Endothelial cell of umbilical vein (primary cell): ENCODE results near the gene AGPS. TPM values are rescaled to one million over a fixed set of nuclear protein-coding genes. Genes with fewer than 3 reads are reported as not detected.
"Not testable (repeated sequence)": the region's sequence is repeated elsewhere in the genome, so short reads cannot be mapped to it uniquely, and the experiment has no call there.

Source experiments
- BruUV-seq: library from RNA; stranded (reverse); fragments of 400-500 nt; replicated peaks from 2 replicates; lab custom pipeline; 2021; lab: Mats Ljungman, UMichigan
- CTCF ChIA-PET: fragments of 300-600, 350-600 bp; sonication (Branson Sonifier 250); formaldehyde crosslinking; loops from one replicate; lab custom pipeline; 2021; ENCODE audit warnings: antibody characterized with exemption, inconsistent platforms; lab: Charles Lee
- POLR2A ChIA-PET: fragments of 300-600, 350-600 bp; sonication (Branson Sonifier 250); formaldehyde crosslinking; loops from one replicate; lab custom pipeline; 2021; ENCODE audit warnings: antibody characterized with exemption, inconsistent platforms; lab: Charles Lee
- DNase-seq: peaks from one replicate; pipeline ENCODE4 v3.0.0-alpha.2; 2011; ENCODE audit warnings: low read depth, low spot score
- FAIRE-seq: peaks from 2 replicates; lab custom pipeline; 2011; peaks lifted over from hg19 to GRCh38; lab: Jason Lieb, UNC
- H2AFZ ChIP-seq: 2 replicates; pipeline ENCODE4 v1.6.0; 2012; ENCODE audit warnings: low read depth, low read length, control low read depth, inconsistent platforms
- H3K27ac ChIP-seq: 2 replicates; pipeline ENCODE4 v1.5.1; 2011; ENCODE audit warnings: low read depth, mild to moderate bottlenecking, control low read depth, low read length, moderate library complexity; ENCODE audit not compliant: insufficient read depth
- H3K27me3 ChIP-seq, 2 experiments: 2 replicates each; pipeline versions ENCODE4 v1.6.0 to v1.6.1; 2011; ENCODE audit warnings: low read length in 2 of 2, mixed read lengths in 1 of 2; ENCODE audit not compliant: control insufficient read depth in 2 of 2, insufficient read depth in 2 of 2
- H3K36me3 ChIP-seq, 2 experiments: 2 replicates in 1 of 2; 3 replicates in 1 of 2; pipeline ENCODE4 v1.5.1; 2011; ENCODE audit warnings: low read length in 2 of 2, mild to moderate bottlenecking in 1 of 2, moderate library complexity in 1 of 2; ENCODE audit not compliant: control insufficient read depth in 2 of 2, insufficient read depth in 2 of 2; ENCODE audit errors: extremely low read depth in 1 of 2
- H3K4me1 ChIP-seq: 3 replicates; pipeline ENCODE4 v1.5.1; 2011; ENCODE audit warnings: mild to moderate bottlenecking, low read length; ENCODE audit not compliant: control insufficient read depth, insufficient read depth; ENCODE audit errors: extremely low read depth
- H3K4me2 ChIP-seq: 2 replicates; pipeline ENCODE4 v1.6.1; 2011; ENCODE audit warnings: low read length, control low read depth, mixed read lengths; ENCODE audit not compliant: insufficient read depth
- H3K4me3 ChIP-seq, 3 experiments: fragments of 200-600 bp in 1 of 3; sonication (generic), shearing (Covaris generic) in 1 of 3; replicated peaks in 1 of 3; 2 replicates each; pipeline ENCODE4 v1.5.1; 2011 to 2016; ENCODE audit warnings: control low read depth in 3 of 3, low read length in 3 of 3, mild to moderate bottlenecking in 2 of 3, inconsistent platforms in 1 of 3, low read depth in 1 of 3, moderate library complexity in 1 of 3; ENCODE audit not compliant: insufficient read depth in 1 of 3
- H3K79me2 ChIP-seq: 2 replicates; pipeline ENCODE4 v1.6.0; 2012; ENCODE audit warnings: low read length, inconsistent platforms; ENCODE audit not compliant: control insufficient read depth, insufficient read depth
- H3K9ac ChIP-seq: replicated peaks from 2 replicates; pipeline ENCODE3; 2011; ENCODE audit warnings: low read length, control low read depth; ENCODE audit not compliant: insufficient read depth; ENCODE audit errors: extremely low read depth
- H3K9me1 ChIP-seq: replicated peaks from 3 replicates; pipeline ENCODE4 v1.6.0; 2011; ENCODE audit warnings: mild to moderate bottlenecking, low read length; ENCODE audit not compliant: control insufficient read depth, insufficient read depth; ENCODE audit errors: extremely low read depth
- H3K9me3 ChIP-seq: replicated peaks from 2 replicates; pipeline ENCODE4 v1.5.1; 2012; ENCODE audit warnings: low read length, inconsistent platforms; ENCODE audit not compliant: control insufficient read depth, insufficient read depth
- H4K20me1 ChIP-seq: replicated peaks from 2 replicates; pipeline ENCODE3; 2011; ENCODE audit warnings: mild to moderate bottlenecking, low read length; ENCODE audit not compliant: control insufficient read depth, insufficient read depth; ENCODE audit errors: extremely low read depth
- CTCF ChIP-seq, 2 donors: IDR thresholded peaks; 1 replicate in 1 of 2; 2 replicates in 1 of 2; pipeline ENCODE4 v1.5.1; 2011; ENCODE audit warnings: low read length in 2 of 2, mild to moderate bottlenecking in 2 of 2, moderate library complexity in 2 of 2, control low read depth in 1 of 2, inconsistent platforms in 1 of 2, low read depth in 1 of 2; ENCODE audit not compliant: insufficient read depth in 1 of 2; ENCODE audit errors: extremely low read depth in 1 of 2
- EZH2 ChIP-seq: IDR thresholded peaks from 2 replicates; pipeline ENCODE4 v1.6.1; 2012; ENCODE audit warnings: borderline replicate concordance, low read depth, mild to moderate bottlenecking, moderate library complexity, low read length, inconsistent platforms; ENCODE audit not compliant: severe bottlenecking
- FOS ChIP-seq: IDR thresholded peaks from 2 replicates; pipeline ENCODE4 v1.6.1; 2011; ENCODE audit warnings: mild to moderate bottlenecking, low read length, moderate library complexity, borderline replicate concordance; ENCODE audit not compliant: insufficient read depth
- GATA2 ChIP-seq: IDR thresholded peaks from 2 replicates; pipeline ENCODE4 v1.7.0; 2011; ENCODE audit warnings: low read depth, mild to moderate bottlenecking, moderate library complexity, mixed read lengths, low read length; ENCODE audit not compliant: insufficient read length, insufficient read depth
- JUN ChIP-seq: IDR thresholded peaks from 2 replicates; pipeline ENCODE4 v1.6.1; 2011; ENCODE audit warnings: borderline replicate concordance, low read depth; ENCODE audit not compliant: insufficient read length, insufficient read depth
- MAX ChIP-seq: IDR thresholded peaks from 2 replicates; pipeline ENCODE4 v1.6.1; 2011; ENCODE audit not compliant: insufficient read depth, insufficient read length
- MYC ChIP-seq: IDR thresholded peaks from one replicate; pipeline ENCODE4 v1.6.1; 2011; ENCODE audit warnings: mild to moderate bottlenecking, low read depth, low read length
- POLR2A ChIP-seq: IDR thresholded peaks from 2 replicates; pipeline ENCODE4 v1.6.1; 2012; ENCODE audit warnings: low read depth, mild to moderate bottlenecking, control low read depth, low read length
- POLR2AphosphoS5 ChIP-seq: IDR thresholded peaks from 2 replicates; pipeline ENCODE4 v1.6.1; 2012; ENCODE audit warnings: low read depth, mild to moderate bottlenecking, control low read depth, low read length, moderate library complexity; ENCODE audit not compliant: insufficient read depth
- dilution Hi-C: fragments of 300-500 bp; cut with MboI; formaldehyde crosslinking; loops from one replicate; pipeline ENCODE4 v1.15.0; 2019; ENCODE audit warnings: low sequenced_read_pairs; ENCODE audit not compliant: extremely low pct_ligation_motif_present
- intact Hi-C: fragments of 100-400 bp; cut with micrococcal nuclease; formaldehyde crosslinking; loops from one replicate; pipeline ENCODE4 v1.10.0; 2022
- polyA plus RNA-seq, 4 experiments: library from polyadenylated mRNA; depleted of rRNA in 3 of 4; stranded (reverse) in 3 of 4; unstranded in 1 of 4; fragments of >200 nt; gene quantifications; 2 replicates each; pipeline versions ENCODE4 v1.2.1 to v1.2.3, GENCODE V29; 2011 to 2012; ENCODE audit warnings: missing spikeins in 1 of 4
- total RNA-seq: library from RNA; stranded (reverse); gene quantifications from 2 replicates; pipeline ENCODE4 v1.2.3, GENCODE V29; 2021

Gene AGPS
- total and polyA plus RNA-seq, 2 donors (not counting 3 experiments of a cell fraction or from before 2014, with no cell fraction given) = 10.1 to 96.5 TPM

- H3K36me3 ChIP-seq = no peaks in the 10 kb centered on the region
- no peak overlapping the region for H3K27ac ChIP-seq
- H3K4me3 ChIP-seq = no peak overlapping the region
- no peak overlapping the region for H2AFZ ChIP-seq
- no peaks in the 10 kb centered on the region for H3K9me3 ChIP-seq
- FAIRE-seq = no peak
- no TSS peak for BruUV-seq
- no peaks in the 10 kb centered on the region for H3K79me2 ChIP-seq
- no peak overlapping the region for H3K4me2 ChIP-seq
- intact Hi-C loops (no loop called here), dilution Hi-C loops (no loop called here)
- no peaks in the 10 kb centered on the region for H4K20me1 ChIP-seq
- ChIA-PET CTCF (no interaction called here), POLR2A (no interaction called here)
- H3K9ac ChIP-seq = no peak overlapping the region
- H3K27me3 ChIP-seq = no peaks in the 10 kb centered on the region
- no peak for DNase-seq
- no peaks in the 10 kb centered on the region for H3K9me1 ChIP-seq
- TF ChIP-seq CTCF (IDR thresholded peaks at IDR 0.05; ENCODE audit: extremely low read depth in 1 of 2, insufficient read depth in 1 of 2, low read depth in 1 of 2, low read length in 2 of 2) (no peak), GATA2 (no peak), POLR2A (no peak), FOS (no peak), EZH2 (no peak), POLR2AphosphoS5 (no peak), MAX (no peak), JUN (no peak), MYC (no peak)
- H3K4me1 ChIP-seq = peaks cover 6% of the 10 kb centered on the region
Measured at GRCh38 chr2:177348733-177349693, 43.6 kb upstream of the AGPS start.

GRCh38 chr2:177350624-177351023, 41.9 kb upstream of the AGPS start:
- CTCF ChIA-PET = interaction anchor here (1.4 to 2.3 kb wide), 2 partner anchors 14 to 66 kb away, joined by 4 to 7 read pairs; no protein-coding TSS in a partner anchor
- FAIRE-seq, intact Hi-C loops: not testable (repeated sequence)

More at GRCh38 chr2:177350624-177351023, 41.9 kb upstream of the AGPS start:
- H2AFZ ChIP-seq, H3K4me2 ChIP-seq, H4K20me1 ChIP-seq, H3K9me1 ChIP-seq, POLR2A ChIA-PET, H3K9ac ChIP-seq, BruUV-seq, H3K9me3 ChIP-seq, dilution Hi-C loops, H3K4me3 ChIP-seq, H3K27me3 ChIP-seq, DNase-seq, H3K27ac ChIP-seq, H3K36me3 ChIP-seq, H3K79me2 ChIP-seq, H3K4me1 ChIP-seq: not testable (repeated sequence)
